EL (cell line): ENCODE data around the gene ETS1.
A peak's percentile ranks its signal among the peaks of the same experiment; 100 is the strongest.

Experiments
- DNase-seq: peaks from one replicate; pipeline ENCODE4 v3.0.0-alpha.2; 2016

The ETS1 gene

DNA sequence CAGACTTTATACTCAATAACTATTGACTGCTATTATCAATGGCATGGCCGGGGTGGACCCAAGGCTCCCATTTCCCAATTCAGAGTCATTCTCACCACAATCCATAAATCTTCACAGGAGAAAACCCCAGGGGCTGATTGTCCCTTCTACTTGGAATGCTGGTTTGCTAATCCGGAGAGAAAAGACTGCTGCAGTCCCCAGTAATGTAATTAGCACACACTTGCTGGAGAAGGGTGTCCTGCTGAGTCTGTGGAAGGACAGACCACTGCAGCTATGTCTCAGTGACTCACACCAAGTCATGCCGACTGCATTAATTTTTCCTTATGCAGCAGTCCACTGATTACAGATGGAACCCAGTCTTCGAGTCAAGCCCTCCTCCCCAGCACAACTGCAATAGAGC lies 5.9 kb upstream of the ETS1 start:
- DNase-seq, result peak; percentile 82

DNA sequence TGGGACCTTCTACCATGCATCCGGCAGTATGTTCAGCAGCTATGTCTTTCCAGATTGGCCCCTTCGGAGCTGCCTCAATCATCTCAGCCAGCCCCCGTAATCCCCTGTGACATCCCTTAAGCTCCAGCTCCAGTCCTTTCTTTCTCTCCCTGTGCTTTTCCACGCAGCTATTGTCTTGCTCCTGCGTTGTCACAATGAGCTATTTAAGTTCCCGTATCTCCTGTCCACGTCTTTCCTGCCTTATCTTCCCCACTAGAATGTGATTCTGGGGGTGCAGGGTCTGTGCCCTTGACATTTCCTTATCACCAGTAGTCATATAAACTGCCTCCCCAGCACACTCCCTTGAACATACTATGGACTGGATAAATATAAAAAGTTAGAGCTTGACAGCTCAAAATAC lies 5.1 kb upstream of the ETS1 start:
- no peak for DNase-seq

DNA sequence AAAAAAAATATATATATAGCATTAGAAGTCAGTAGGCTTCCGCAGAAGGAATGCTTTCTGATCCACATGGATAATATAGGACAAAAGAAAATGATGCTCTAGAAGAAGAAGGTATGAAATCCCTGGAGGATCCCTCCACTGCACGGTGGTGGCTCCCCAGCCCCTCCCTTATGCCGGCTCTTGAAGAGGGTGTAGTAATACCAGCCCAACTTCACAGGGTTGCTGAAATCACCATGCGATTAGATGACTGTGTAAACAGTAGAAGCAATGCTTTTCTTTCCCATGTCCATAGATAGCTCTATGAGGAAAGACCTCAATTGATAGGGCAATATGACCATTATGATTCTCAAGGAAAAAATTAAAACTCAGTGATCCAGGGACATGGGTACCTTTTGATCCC lies 3.2 kb upstream of the ETS1 start:
- DNase-seq, result no peak

DNA sequence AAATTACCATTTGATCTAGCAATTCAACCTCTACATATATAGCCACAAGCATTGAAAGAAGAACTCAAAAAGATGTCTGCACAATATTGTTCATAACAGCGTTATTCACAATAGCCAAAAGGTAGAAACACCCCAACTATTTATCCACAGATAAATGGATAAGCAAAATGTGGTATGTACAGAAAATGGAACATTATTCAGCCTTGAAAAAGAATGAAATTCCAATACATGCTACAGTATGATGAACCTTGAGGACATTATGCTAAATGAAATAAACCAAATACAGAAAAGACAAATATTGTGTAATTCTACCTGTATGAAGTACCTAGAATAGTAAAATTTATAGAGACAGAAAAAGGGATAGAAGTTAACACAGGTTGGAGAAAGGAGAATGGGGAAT lies 2.6 kb upstream of the ETS1 start:
- DNase-seq, result no peak

DNA sequence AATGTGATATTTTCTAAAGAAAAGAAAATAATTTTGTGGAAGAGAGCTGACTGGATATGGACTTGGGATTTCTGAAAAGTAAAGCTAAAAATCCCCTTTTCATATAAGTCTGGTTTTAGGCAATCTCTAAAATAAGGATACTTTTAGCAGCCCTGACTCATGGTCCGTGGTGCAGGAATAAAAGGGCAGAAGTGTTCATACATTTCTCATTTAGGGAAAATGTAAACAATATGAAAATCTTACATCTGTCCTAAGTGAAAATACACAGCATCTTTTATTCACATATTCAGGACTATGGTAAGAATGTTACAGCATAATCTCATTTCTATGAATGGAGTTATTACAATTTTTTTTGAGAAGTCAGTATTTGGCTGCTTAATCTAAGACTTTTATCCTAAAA lies 735 bp upstream of the ETS1 start:
- DNase-seq, result no peak

DNA sequence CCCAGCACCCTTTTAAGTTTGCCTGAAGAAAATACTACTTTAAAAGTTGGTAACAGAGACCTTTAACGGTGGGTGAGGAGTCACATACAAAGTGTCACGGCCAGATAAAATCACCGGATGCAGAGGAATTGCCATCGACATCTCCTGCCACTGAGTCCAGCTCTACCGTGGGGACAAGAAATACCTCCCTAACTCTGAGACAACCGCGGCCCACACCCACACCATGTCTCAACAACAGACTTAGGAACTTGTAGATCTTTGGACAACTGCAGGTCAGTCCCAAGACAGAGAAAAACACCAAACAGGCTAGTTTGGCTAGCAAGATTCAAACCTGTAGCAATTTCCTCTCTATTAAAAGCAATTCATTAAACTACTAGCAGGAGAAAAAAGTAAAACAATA lies 669 bp downstream of the ETS1 start:
- no peak for DNase-seq

DNA sequence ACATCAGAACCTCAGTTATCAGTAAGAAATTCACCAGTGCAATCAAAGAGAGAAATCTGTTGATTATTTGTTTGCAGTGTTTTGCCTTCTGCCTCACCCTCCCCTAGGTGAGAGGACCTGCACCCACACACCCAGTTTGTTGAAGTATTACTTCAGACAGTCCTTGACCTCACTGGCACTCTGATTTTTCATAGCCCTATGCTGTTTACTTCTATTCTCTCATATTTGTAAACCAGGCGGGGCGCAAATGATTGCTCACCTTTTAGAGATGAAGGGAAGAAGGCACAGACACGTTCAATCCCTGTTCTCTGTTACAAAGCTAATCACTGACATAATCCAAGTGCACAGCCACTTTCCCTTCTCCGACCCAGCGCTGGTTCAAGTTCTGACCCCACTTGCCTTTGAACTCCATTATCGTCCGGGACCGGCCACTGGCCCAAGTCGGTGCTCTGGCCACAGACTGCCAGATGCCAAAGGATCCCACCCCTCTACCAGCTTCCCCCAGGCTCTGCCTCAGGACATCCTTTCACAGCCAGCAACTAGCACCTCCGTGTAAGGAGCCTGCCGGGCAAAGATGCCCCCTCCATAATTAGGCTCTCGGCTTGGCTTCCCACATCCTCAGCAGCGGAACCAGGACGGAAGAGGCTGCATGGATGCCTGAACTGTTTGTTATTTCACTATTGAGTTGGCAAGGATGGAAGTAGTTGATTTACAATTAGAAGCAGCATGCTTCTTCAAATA lies 1.7 kb downstream of the ETS1 start:
- DNase-seq, result no peak

DNA sequence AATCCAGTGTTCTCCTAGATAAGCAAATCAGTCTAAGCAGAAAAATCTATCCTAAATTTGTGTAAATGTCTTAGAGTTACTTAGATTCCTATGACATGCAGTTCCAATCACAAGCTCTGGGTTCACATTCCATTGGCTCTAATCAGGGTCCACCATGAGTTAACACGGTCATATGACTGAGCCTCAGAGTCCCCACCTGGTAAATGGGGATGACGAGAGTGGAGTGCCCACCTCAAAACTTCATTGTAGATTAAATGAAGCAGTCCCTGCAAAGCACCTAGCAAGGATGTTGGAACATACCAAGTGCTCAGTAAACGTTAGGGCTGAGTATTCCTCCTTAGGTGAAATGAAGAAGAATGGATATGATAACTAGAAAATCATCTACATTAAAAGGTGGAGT lies 3.1 kb downstream of the ETS1 start:
- DNase-seq, result no peak

DNA sequence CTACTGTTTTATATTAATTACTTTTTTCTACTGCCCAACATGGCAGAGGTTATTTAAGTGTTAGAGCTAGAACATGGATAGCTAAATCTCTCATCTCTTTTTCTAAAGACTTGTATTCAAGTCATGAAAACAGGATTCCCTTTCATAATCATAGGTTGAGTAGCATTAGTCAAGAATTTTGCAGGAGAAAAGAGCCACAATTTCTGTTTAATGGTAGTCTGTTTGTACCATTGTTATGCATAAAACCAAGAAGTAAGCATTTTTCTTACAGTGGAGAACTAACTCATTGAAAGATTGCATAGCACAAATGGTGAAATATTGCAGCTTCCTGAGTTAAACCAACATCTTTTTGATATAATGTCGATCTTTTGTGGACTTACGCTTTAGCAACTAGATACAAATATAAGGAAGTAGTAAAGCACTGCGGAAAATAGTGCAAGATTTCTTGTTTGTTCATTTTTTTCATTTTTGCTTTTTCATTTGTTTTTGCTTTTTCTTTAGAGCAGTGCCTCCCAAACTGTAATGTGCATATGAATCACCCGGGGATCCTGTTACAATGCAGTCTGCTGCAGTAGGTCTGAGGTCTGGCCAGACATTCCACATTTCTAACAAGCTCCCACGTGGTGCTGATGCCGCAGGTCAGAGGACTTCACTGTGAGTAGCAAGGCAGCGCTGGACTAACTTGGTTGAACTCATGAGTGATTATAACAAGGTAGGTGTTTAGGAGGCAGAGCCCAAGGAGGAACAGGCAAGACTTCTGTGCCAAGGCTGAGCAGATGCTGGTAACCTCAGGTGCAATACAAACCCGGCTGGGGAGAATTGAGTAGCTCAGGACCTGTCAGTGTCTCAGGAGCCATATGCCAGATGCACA lies 4.6 kb downstream of the ETS1 start:
- peak; percentile 89 for DNase-seq

DNA sequence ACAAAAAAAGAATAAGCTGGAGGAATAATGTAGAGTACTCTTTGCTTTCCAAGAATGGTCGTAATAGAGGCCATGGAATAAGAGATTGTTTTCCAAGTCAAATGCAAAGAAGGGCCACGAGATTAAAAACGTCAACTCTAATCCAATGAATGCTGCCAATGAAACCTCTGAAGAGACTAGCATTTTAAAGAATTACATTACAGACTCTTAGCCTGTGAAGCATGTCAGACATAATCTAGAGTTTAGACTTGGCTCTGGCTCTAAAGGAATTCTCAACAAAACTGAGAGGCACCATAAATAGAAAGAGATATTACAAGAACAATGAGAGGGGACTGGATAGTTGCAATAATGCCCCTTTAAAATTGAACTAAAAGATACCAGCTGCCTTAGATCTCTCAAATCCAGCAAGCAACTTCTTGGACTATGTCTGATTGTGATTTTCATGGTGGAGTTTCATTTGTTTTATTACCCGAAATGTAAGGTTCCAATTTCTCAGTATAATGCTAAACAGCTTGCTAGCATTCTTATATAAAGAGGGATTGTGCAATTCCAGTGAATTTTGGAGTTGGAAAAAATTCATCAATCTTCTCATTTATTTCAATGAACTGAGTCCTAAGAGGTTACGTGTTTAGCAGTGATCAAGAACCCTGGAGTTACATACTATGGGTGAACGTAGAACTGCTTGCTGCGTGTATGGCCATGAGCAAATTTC lies 5.6 kb downstream of the ETS1 start:
- no peak for DNase-seq

DNA sequence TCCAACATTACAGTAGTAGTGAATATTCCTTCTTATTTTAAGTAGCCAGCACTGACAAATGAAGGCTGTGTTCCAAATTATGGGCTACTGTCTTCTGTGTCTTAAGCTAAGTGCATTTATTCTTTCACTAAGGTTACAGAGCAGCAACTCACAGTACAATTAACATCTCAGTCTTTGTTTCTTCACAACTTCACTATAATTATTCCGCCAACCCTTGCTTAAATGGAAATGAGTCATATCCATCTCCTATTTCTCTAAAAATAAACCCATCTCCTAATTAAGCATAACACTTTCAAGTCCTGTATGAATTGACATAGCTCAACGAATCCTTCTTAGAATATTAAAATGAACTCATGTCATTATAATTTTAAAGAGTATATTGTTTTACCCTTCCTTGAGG lies 6.7 kb downstream of the ETS1 start:
- no peak for DNase-seq

DNA sequence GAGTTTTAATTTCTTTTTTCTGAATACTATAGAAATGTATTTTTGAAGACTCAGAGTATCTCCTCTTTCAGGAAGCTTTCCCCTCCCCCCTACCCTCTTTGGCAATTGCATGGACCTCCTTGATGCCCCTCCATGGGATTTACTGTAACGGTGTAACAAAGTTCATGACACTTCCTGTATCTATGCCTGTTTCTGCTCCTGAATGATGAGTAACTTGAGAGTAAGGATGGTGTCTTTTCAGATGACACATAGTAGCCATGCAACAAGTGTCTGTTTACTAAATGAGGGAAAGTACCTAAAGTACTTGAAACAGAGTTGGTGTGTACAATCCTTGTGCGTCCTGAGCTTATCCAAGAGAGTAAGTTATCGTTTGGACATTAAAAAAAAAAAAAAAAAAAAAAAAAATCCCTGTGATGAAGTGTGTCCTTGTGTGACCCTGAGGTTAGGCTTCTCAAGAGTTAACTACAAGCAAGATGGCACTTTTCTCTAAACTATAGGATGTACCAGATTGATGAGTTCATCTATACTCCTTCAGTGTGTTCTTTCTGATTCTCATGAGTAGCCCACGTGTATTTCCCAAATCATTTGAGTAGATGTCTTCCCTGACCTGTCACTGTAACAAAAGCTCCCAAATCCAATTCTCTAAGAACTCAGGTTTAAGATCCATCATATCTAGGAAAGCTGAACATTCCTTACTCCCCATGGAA lies 7.4 kb downstream of the ETS1 start:
- peak; percentile 25 for DNase-seq

DNA sequence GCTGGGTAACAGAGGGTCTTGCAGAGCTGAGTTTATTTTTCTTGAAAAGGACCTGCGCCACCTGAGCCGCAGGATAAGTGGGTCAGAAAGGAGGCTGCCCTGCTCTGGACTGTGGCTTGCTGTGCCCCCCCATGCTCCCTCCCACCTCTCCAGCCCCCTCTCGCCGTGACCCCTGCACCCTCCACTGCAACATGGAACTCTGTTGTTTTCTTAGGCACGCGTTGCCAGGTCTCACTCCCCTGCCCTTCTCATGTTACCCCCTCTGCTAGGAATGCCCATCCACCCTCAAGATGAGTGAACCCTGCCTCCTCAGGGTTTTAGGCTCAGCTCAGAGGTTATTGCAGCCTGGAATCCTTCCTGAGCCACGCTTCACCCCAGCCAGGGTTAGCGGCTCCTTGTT lies 10.8 kb downstream of the ETS1 start:
- no peak for DNase-seq

DNA sequence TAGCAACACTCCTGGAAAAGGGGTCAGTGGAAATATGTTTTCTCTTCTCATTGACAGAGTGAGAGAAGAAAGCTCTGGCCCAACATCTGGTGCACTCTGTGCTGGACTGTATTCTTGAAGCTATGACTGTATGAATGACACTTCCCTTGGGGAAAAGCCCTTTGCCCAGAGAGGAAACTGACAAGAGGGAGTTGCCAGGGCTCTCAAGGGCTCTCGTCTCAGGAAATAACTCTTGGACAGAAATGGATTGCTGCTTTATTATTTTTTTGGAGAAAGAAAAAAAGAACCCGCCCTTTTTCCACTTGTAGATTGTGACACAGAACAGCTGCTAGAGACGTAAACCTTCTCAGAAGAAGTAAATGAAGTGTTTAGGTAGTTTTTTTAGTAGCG lies 11.4 kb downstream of the ETS1 start:
- peak; percentile 25 for DNase-seq

DNA sequence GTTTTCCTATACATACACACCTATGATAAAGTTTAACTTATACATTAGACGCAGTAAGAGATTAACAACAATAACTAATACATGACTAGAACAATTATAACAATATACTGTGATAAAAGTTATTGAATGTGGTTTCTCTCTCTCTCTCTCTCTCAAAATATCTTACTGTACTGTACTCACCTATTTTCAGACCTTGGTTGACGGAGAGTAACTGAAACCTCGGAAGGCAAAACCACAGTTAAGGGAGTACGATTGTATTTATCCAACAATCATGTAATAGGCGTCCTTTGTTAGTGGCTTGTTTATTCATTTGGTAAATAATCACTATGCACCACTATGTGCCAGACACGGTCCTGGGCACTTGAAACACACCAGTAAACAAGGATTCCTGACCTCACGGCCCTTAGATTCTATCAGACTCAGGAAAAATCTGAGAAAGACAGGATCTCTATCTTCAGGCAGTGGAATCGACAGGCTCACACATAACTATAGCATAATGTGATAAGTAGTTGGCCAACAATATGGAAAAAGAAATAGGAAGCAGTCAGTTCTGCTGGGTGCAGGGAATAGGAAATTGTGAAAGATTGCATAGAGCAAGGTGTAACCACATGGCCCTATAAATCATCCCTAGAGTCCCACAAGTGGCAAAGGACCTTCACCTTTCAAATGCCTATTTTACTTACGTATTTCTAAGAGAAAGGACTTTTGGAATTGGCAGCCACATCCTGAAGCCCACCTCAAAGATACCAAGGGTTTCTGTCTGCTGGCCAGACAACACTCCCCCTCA lies 12.0 kb downstream of the ETS1 start:
- DNase-seq, result no peak

DNA sequence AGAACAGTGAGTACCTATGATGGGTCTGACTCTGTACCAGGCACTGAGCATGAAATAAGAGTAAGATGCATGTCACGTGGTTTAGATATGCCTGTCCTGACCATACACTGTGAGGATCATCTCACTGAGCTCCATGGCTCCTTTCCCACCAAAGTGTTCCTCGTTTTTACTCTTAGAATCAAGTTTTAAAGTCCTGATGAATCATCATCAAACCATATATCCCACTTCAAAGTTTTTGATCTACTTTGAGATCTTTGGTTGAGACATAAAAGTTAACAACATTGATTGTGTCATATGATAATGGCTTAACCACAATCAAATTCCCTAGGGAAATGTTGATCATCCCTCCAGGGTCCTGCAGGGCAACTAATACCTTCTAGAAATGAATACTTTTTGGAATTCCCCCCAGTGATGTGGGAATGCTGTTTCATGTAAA lies 12.8 kb downstream of the ETS1 start:
- DNase-seq, result peak; percentile 70

DNA sequence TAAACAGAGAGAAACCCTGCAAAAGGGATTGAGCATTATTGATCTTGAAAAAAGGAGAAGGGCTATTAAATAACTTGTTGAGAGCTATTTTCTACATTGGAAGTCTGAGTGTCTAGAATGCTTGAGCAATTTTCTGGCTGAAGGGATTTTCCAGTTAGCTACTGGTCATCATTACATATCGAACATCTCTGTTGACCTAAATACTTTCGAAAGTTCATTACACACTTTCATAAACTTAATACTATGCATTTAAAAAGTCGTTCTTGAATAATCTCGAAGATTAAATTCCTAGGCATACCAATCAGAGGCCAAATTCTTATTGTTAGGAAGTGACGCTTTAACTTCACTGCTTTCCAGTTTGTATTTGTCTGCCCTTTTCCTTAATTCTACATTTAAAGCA lies 13.7 kb downstream of the ETS1 start:
- peak; percentile 8 for DNase-seq

DNA sequence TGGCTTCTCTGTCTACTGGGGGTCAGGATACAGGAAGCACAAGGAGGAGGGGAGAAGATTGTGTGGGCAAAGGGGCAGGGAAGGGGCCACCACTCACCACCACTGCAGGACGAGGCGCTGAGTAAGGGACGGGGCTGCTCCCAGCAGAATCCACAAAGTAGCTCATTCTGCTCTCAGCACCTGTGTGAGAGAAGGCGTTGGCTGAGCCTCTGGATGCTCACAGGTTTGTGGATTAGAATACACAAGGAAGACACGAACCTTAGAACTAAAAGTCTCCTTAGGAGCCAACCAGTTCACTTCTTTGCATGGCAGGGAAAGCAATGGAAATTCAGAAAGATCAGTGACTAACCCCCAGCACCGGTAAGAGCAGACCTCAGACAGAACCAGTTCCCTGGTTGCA lies 14.4 kb downstream of the ETS1 start:
- DNase-seq, result no peak

DNA sequence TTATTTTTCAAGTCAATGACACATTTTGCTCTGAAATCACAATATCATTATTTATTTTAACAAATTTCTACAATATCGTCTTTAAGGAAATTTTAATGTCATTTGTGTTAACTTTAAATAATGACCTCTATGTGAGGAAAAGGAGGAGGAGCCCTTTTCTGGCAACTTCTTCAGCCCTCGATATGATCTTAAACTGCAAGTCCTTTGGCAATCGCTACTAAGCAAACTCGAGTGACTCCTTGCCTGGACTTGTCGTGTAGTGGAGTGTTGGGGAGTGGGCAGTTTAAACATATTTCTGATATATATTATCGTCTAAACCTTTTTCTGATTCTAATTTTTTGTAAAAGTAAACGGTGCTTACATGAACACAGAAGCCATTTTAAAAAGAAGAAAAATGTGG lies 16.7 kb downstream of the ETS1 start:
- DNase-seq, result no peak

DNA sequence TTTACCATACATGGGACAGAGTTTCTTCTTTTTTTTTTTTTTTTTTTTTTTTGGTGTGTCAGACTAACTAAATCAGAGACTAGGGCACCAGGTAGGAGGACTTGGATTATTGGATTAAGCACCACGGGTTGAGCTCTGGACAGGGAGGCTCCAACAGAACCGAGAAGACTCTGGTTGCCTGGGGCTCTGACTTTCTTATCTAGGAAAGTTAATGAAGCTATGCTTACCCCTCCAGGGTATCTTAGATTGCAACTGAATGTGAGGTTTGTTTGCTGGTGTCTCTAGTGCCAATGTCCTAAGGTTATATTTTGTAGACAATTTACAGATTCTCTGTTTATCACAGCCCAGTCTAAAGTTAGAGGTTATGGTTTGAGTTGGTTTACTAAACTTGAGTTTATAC lies 18.1 kb downstream of the ETS1 start:
- no peak for DNase-seq

DNA sequence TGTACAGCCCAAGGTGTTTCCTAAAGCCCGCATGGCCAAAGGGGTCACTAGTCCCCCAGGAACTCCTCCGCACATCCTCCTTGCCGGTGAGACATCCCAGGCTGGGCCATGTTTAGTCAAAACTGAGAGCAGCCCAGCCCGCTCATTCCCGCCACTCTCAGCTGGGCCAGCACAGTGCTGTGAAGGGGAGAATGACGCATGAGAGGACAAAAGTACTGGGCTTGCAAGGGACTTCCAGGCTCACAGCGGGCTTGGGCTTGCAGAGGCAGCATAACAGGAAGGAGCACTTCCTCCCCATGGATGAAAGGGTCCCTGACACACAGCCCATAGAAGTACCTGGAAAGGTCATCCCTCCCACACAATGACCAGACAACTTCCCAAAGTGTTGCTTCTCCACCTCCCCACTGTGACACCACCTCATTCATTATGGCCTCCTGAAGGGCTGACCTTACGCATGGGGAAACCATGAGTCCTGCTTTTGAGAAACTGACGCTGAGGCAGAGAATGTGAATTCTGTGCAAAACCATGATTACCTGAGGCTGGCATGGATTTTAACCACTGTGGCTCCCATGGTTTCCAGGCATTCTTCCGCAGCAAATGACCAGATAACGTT lies 19.1 kb downstream of the ETS1 start:
- no peak for DNase-seq

DNA sequence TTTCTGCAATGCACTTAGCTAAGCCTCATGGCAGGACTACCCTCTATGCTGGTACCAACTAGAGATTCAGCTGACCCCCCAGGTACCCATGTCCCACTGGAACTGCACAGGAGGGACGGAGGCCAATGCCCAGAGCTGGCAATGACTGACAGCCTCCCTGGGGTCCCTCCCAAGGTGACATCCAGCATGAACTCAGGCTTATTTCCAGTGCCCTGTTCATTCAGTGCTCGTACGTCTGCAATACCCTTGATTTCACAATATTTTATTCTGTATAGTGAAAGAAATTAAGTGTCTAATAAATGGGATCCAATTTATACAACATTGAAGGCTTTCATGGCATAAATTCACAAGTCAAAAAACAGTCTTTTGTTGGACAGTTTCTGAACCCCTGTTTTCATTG lies 20.2 kb downstream of the ETS1 start:
- no peak for DNase-seq
